IMR-90 (cell line): ENCODE measurements around the gene KLHL14. TPM values are rescaled to one million over a fixed set of nuclear protein-coding genes. Genes with fewer than 3 reads are reported as not detected.

Experiments used
- ATAC-seq: fragments of 200-7000 bp; cut with Tn5 transposase; 2 replicates; pipeline ENCODE4 v1.9.1; 2020; ENCODE audit warnings: low read depth, mild to moderate bottlenecking, moderate library complexity
- BruUV-seq: library from RNA; stranded (reverse); fragments of 400-500 nt; replicated peaks from 2 replicates; lab custom pipeline; 2021; lab: Mats Ljungman, UMichigan
- CTCF ChIA-PET: fragments of 300-600 bp; formaldehyde crosslinking; extraction: SDS; loops from one replicate; lab custom pipeline; 2021; ENCODE audit warnings: antibody characterized with exemption; lab: Yijun Ruan, JAX
- POLR2A ChIA-PET: fragments of 300-600 bp; sonication (Branson Sonifier 250); formaldehyde crosslinking; loops from one replicate; lab custom pipeline; 2022; ENCODE audit warnings: antibody characterized with exemption; ENCODE audit not compliant: unreplicated experiment; lab: Charles Lee
- DNase-seq: peaks from one replicate; pipeline ENCODE4 v3.0.0; 2013
- H2AFZ ChIP-seq: replicated peaks from 2 replicates; pipeline ENCODE3; 2013; ENCODE audit warnings: low read length, mild to moderate bottlenecking; ENCODE audit not compliant: poor library complexity
- H2AK5ac ChIP-seq: 2 replicates; pipeline ENCODE4 v1.6.1; 2013; ENCODE audit warnings: low read depth, low read length, inconsistent platforms
- H2AK9ac ChIP-seq: replicated peaks from 2 replicates; pipeline ENCODE3; 2013; ENCODE audit warnings: mild to moderate bottlenecking, low read depth, low read length, moderate library complexity; ENCODE audit not compliant: poor library complexity
- H2BK120ac ChIP-seq: 2 replicates; pipeline ENCODE4 v1.6.1; 2013; ENCODE audit warnings: low read depth, low read length, inconsistent platforms
- H2BK15ac ChIP-seq: 3 replicates; pipeline ENCODE4 v1.6.1; 2013; ENCODE audit warnings: low read depth, low read length, inconsistent platforms
- H2BK20ac ChIP-seq: 2 replicates; pipeline ENCODE4 v1.6.1; 2013; ENCODE audit warnings: low read depth, mild to moderate bottlenecking, inconsistent platforms, low read length, moderate library complexity
- H2BK5ac ChIP-seq: 2 replicates; pipeline ENCODE4 v1.6.1; 2013; ENCODE audit warnings: mild to moderate bottlenecking, low read depth, low read length, inconsistent platforms; ENCODE audit not compliant: poor library complexity, severe bottlenecking
- H3K14ac ChIP-seq: replicated peaks from 2 replicates; pipeline ENCODE4 v1.6.1; 2013; ENCODE audit warnings: low read depth, low read length, inconsistent platforms
- H3K18ac ChIP-seq: 2 replicates; pipeline ENCODE4 v1.6.1; 2013; ENCODE audit warnings: low read depth, low read length, control low read depth
- H3K23ac ChIP-seq: 2 replicates; pipeline ENCODE4 v1.6.1; 2013; ENCODE audit warnings: low read depth, low read length, inconsistent platforms
- H3K27ac ChIP-seq: 2 replicates; pipeline ENCODE4 v1.5.1; 2013; ENCODE audit warnings: mild to moderate bottlenecking, control low read depth, low read length; ENCODE audit not compliant: insufficient read depth
- H3K27me3 ChIP-seq: 2 replicates; pipeline ENCODE4 v1.6.1; 2013; ENCODE audit warnings: low read length; ENCODE audit not compliant: control insufficient read depth, insufficient read depth
- H3K36me3 ChIP-seq: 2 replicates; pipeline ENCODE4 v1.6.1; 2013; ENCODE audit warnings: low read length, mixed read lengths; ENCODE audit not compliant: control insufficient read depth, insufficient read depth
- H3K4ac ChIP-seq: 2 replicates; pipeline ENCODE4 v1.6.1; 2013; ENCODE audit warnings: low read depth, low read length, inconsistent platforms
- H3K4me1 ChIP-seq: 2 replicates; pipeline ENCODE4 v1.6.1; 2013; ENCODE audit warnings: low read length, mixed read lengths; ENCODE audit not compliant: control insufficient read depth, insufficient read depth
- H3K4me2 ChIP-seq: 2 replicates; pipeline ENCODE4 v1.6.1; 2013; ENCODE audit warnings: low read depth, mild to moderate bottlenecking, control low read depth, low read length, moderate library complexity
- H3K4me3 ChIP-seq: 2 replicates; pipeline ENCODE4 v1.5.1; 2013; ENCODE audit warnings: low read depth, mild to moderate bottlenecking, control low read depth, low read length, moderate library complexity; ENCODE audit not compliant: insufficient read depth
- H3K56ac ChIP-seq: 2 replicates; pipeline ENCODE4 v1.6.1; 2013; ENCODE audit warnings: low read length, inconsistent platforms; ENCODE audit not compliant: insufficient read depth; ENCODE audit errors: extremely low read depth
- H3K79me1 ChIP-seq, 2 experiments: 2 replicates each; pipeline ENCODE4 v1.6.1; 2013; ENCODE audit warnings: low read length in 2 of 2, inconsistent platforms in 1 of 2, low read depth in 1 of 2
- H3K9ac ChIP-seq: 2 replicates; pipeline ENCODE4 v1.6.1; 2013; ENCODE audit warnings: low read depth, low read length, control low read depth
- H3K9me1 ChIP-seq: 2 replicates; pipeline ENCODE4 v1.6.1; 2013; ENCODE audit warnings: low read length, inconsistent platforms; ENCODE audit not compliant: insufficient read depth
- H3K9me3 ChIP-seq: 2 replicates; pipeline ENCODE4 v1.6.1; 2013; ENCODE audit warnings: low read length; ENCODE audit not compliant: control insufficient read depth, insufficient read depth
- H4K20me1 ChIP-seq: 2 replicates; pipeline ENCODE4 v1.6.1; 2013; ENCODE audit warnings: low read length, inconsistent platforms; ENCODE audit not compliant: insufficient read depth
- H4K5ac ChIP-seq: 2 replicates; pipeline ENCODE4 v1.6.1; 2013; ENCODE audit warnings: mild to moderate bottlenecking, low read depth, low read length, control low read depth
- H4K8ac ChIP-seq, 2 experiments: 2 replicates each; pipeline ENCODE4 v1.6.1; 2013; ENCODE audit warnings: low read depth in 2 of 2, low read length in 2 of 2, control low read depth in 1 of 2, inconsistent platforms in 1 of 2
- H4K91ac ChIP-seq: 2 replicates; pipeline ENCODE4 v1.6.1; 2013; ENCODE audit warnings: low read depth, low read length, inconsistent platforms; ENCODE audit not compliant: insufficient read depth
- CHD1 ChIP-seq: IDR thresholded peaks from 2 replicates; pipeline ENCODE4 v1.6.1; 2012; ENCODE audit warnings: low read depth, low read length, improper control_type of control experiment
- FOS ChIP-seq: fragments of 150-350 bp; IDR thresholded peaks from 2 replicates; pipeline ENCODE4 v1.6.1; 2016; ENCODE audit warnings: low read depth, low read length
- MAFK ChIP-seq: IDR thresholded peaks from 2 replicates; pipeline ENCODE4 v1.6.1; 2012; ENCODE audit warnings: low read depth, low read length, improper control_type of control experiment
- MAZ ChIP-seq: IDR thresholded peaks from 2 replicates; pipeline ENCODE4 v1.6.1; 2012; ENCODE audit warnings: low read depth, mild to moderate bottlenecking, low read length, improper control_type of control experiment, moderate library complexity, borderline replicate concordance
- NFE2L2 ChIP-seq: fragments of 150-350 bp; IDR thresholded peaks from 2 replicates; pipeline ENCODE4 v1.6.1; 2016; ENCODE audit warnings: low read depth, mild to moderate bottlenecking, low read length
- POLR2A ChIP-seq: IDR thresholded peaks from 2 replicates; pipeline ENCODE4 v1.6.1; 2012; ENCODE audit warnings: mild to moderate bottlenecking, low read depth, low read length
- RAD21 ChIP-seq: IDR thresholded peaks from 2 replicates; pipeline ENCODE4 v1.6.1; 2012; ENCODE audit warnings: low read length, improper control_type of control experiment
- RCOR1 ChIP-seq: IDR thresholded peaks from 2 replicates; pipeline ENCODE4 v1.6.1; 2012; ENCODE audit warnings: mild to moderate bottlenecking, low read length, improper control_type of control experiment; ENCODE audit not compliant: insufficient replicate concordance
- RFX5 ChIP-seq: IDR thresholded peaks from 2 replicates; pipeline ENCODE4 v1.8.0; 2012; ENCODE audit warnings: low read depth, mild to moderate bottlenecking, low read length, moderate library complexity
- SMC3 ChIP-seq: fragments of 150-350 bp; IDR thresholded peaks from 2 replicates; pipeline ENCODE4 v1.6.1; 2016; ENCODE audit warnings: low read depth, mild to moderate bottlenecking, antibody characterized with exemption, low read length, moderate library complexity
- WGBS, 2 experiments: methylation state at CpG; one replicate each; pipeline versions ENCODE4 v1.1.5 to v1.1.7; 2013; ENCODE audit warnings: missing lambda C conversion rate in 2 of 2; ENCODE audit not compliant: insufficient read length in 1 of 2; ENCODE audit errors: extremely low coverage in 2 of 2; 5-methylcytosine and 5-hydroxymethylcytosine counted together
- dilution Hi-C: fragments of 300-500 bp; cut with HindIII; formaldehyde crosslinking; loops from one replicate; pipeline ENCODE4 v1.14.3; 2018; ENCODE audit warnings: low sequenced_read_pairs; ENCODE audit not compliant: unreplicated experiment
- in situ Hi-C: fragments of 300-500 bp; cut with MboI; formaldehyde crosslinking; loops from 3 replicates; pipeline ENCODE4 v1.14.3; 2019; ENCODE audit warnings: low sequenced_read_pairs, inconsistent platforms, mixed read lengths
- intact Hi-C: fragments of 100-400 bp; cut with micrococcal nuclease; formaldehyde crosslinking; loops from 2 replicates; pipeline ENCODE4 v1.10.0; 2022
- polyA plus RNA-seq, 3 experiments: library from polyadenylated mRNA; depleted of rRNA; stranded (reverse); fragments of >200 nt; gene quantifications; 2 replicates each; pipeline ENCODE4 v1.2.3, GENCODE V29; 2012; ENCODE audit warnings: low replicate concordance in 1 of 3
- total RNA-seq: library from RNA; depleted of rRNA; stranded (reverse); fragments of >200 nt; gene quantifications from 2 replicates; pipeline ENCODE4 v1.2.3, GENCODE V29; 2012
- TF ChIP-seq, protein P1 (sequence below): fragments of 150-350 bp; IDR thresholded peaks from 2 replicates; pipeline ENCODE4 v1.6.1; 2017; ENCODE audit warnings: mild to moderate bottlenecking, antibody characterized with exemption, low read length, low read depth
- TF ChIP-seq, protein P2 (sequence below): conservative IDR thresholded peaks from 2 replicates; pipeline ENCODE4 v1.5.1; 2012; ENCODE audit warnings: mild to moderate bottlenecking, low read depth, low read length, improper control_type of control experiment

The KLHL14 gene
- total and polyA plus RNA-seq, 2 of the 4 experiments (the other 2 are of a cell fraction), result not detected

DNA sequence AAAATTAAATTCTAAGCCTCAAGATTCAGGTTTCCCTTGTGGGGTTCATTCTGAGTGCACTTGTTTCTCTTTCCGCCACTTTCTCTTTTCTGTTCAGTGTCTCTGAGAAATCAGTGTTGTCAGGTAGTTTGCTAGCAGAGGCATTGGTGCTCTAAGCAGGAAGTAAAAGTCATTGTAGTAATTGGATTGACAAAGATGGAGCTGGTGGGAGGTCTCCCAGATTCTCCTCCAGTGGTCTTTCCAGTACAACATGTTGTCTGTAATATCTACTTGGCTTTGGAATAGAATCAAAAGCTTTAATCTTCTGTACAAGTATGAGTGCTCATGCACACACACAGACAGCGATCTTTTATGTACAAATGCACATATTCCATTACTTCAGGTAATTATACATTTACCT is 135.6 kb downstream of the KLHL14 start:
- dilution Hi-C loops, result no loop called here
- no peak for DNase-seq
- Histone ChIP-seq H2AK9ac (no peak overlapping the region), H3K23ac (no peak overlapping the region), H2BK15ac (no peak overlapping the region), H4K8ac (no peak overlapping the region), H3K4ac (no peak overlapping the region), H3K4me3 (no peak overlapping the region), H3K27me3 (no peaks in the 10 kb centered on the region), H3K27ac (no peak overlapping the region), H3K4me2 (no peak overlapping the region), H3K14ac (no peak overlapping the region), H2BK20ac (no peak overlapping the region), H3K36me3 (no peaks in the 10 kb centered on the region), H2AK5ac (no peak overlapping the region), H3K79me1 (no peaks in the 10 kb centered on the region), H4K91ac (no peak overlapping the region), H3K9me1 (no peaks in the 10 kb centered on the region), H2BK5ac (no peak overlapping the region), H3K18ac (no peak overlapping the region), H3K56ac (no peak overlapping the region), H4K20me1 (no peaks in the 10 kb centered on the region), H3K9ac (no peak overlapping the region), H2AFZ (no peak overlapping the region), H3K9me3 (no peaks in the 10 kb centered on the region), H2BK120ac (no peak overlapping the region), H3K4me1 (no peaks in the 10 kb centered on the region), H4K5ac (no peak overlapping the region)
- ChIA-PET POLR2A (no interaction called here), CTCF (no interaction called here)
- no peak for ATAC-seq
- intact Hi-C loops, result no loop called here
- no CpG with 5 or more reads among the region's 2 CpGs for whole genome bisulfite sequencing, 2 experiments
- BruUV-seq, result no TSS peak
- TF ChIP-seq, protein P1, sequence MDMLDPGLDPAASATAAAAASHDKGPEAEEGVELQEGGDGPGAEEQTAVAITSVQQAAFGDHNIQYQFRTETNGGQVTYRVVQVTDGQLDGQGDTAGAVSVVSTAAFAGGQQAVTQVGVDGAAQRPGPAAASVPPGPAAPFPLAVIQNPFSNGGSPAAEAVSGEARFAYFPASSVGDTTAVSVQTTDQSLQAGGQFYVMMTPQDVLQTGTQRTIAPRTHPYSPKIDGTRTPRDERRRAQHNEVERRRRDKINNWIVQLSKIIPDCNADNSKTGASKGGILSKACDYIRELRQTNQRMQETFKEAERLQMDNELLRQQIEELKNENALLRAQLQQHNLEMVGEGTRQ, result no peak
- TF ChIP-seq RAD21 (no peak), SMC3 (no peak), RCOR1 (no peak), FOS (no peak), CHD1 (no peak), RFX5 (no peak), NFE2L2 (no peak), MAZ (no peak), MAFK (no peak), POLR2A (no peak)
- TF ChIP-seq, protein P2, sequence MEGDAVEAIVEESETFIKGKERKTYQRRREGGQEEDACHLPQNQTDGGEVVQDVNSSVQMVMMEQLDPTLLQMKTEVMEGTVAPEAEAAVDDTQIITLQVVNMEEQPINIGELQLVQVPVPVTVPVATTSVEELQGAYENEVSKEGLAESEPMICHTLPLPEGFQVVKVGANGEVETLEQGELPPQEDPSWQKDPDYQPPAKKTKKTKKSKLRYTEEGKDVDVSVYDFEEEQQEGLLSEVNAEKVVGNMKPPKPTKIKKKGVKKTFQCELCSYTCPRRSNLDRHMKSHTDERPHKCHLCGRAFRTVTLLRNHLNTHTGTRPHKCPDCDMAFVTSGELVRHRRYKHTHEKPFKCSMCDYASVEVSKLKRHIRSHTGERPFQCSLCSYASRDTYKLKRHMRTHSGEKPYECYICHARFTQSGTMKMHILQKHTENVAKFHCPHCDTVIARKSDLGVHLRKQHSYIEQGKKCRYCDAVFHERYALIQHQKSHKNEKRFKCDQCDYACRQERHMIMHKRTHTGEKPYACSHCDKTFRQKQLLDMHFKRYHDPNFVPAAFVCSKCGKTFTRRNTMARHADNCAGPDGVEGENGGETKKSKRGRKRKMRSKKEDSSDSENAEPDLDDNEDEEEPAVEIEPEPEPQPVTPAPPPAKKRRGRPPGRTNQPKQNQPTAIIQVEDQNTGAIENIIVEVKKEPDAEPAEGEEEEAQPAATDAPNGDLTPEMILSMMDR, result no peak
- in situ Hi-C loops, result no loop called here
